HG03097 (cell line): ENCODE measurements around the gene ITPRIP.

ENCODE experiments used
- ATAC-seq: cut with Tn5 transposase; IDR thresholded peaks from one replicate; pipeline ENCODE4 v1.9.1; 2021; ENCODE audit not compliant: unreplicated experiment, low FRiP score

ITPRIP gene, protein sequence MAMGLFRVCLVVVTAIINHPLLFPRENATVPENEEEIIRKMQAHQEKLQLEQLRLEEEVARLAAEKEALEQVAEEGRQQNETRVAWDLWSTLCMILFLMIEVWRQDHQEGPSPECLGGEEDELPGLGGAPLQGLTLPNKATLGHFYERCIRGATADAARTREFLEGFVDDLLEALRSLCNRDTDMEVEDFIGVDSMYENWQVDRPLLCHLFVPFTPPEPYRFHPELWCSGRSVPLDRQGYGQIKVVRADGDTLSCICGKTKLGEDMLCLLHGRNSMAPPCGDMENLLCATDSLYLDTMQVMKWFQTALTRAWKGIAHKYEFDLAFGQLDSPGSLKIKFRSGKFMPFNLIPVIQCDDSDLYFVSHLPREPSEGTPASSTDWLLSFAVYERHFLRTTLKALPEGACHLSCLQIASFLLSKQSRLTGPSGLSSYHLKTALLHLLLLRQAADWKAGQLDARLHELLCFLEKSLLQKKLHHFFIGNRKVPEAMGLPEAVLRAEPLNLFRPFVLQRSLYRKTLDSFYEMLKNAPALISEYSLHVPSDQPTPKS

DNA sequence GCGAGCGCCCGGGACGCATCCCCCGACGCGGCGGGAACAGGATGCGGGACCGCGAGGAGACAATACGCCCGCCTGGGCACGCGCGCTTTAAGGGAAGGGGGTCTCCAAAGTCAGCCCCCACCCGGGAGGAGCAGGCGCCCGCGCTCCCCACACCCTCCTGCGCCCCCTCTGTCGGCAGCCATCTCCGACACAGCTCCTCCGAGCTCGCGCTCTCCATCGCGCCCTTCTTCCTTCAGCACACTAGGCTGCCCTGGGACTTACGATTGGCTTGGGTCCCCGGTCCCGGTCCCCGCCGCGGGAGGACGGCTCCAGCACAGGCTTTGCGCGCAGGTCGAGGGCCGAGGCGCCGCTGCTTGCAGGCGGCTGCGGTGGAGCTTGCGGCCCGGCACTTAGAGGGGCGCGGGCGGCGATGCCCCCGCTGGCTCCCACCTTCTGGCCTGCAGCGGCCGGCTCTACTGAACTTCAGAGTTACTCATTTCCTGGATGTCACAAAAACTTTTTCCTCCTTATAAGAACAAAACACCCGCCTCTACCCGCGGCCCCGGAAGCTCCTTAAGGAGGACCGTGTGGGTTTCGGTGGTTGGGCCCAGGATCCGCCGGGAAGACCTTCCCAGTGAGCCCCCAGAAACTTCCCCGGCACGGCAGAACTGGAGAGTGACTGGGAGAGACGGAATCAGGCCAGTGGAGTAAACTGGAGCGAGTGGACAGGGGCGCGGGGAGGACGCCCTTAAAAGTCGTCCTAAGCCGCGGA, at the start of gene ITPRIP:
Gene ITPRIP, minus strand, starts transcription at position 481 of the 751 bp plus-strand sequence. CDS start 22,414 bp downstream, outside the sequence.
- ATAC-seq = peak; percentile 56

DNA sequence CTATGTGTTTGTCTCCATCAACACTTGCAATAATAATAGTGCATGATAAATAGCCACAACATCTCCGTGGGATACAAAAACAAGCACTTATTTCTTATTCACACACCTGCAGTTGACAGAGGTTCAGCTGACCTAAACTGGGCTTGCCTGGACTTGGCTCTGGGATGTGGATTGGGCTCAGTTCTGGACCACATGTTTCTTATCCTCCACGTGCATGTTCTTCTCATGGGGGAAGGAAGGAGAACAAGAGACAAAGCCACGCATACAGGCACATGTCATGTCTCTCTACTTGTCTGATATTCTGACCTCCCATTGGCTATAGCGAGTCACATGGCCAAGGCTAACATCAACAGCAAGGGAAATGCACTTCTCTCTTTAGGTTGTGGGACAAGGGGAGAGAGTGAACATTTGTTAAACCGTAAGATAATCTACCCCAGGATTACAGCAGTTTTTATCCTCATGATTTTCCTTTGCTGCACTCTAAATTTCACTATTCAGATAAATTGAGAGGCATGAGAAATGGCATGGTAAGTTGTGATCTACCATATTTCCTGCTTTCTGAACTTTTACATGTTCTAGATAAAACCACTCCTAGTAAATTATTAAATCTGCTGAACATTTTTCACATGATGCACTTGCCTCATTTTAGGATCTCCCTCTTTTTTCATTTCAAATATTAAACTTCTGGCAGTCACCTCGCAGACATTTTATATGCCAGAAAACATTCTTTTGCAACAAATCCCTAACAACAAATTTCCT, 49.0 kb upstream of the ITPRIP start:
- peak; percentile 86 for ATAC-seq

DNA sequence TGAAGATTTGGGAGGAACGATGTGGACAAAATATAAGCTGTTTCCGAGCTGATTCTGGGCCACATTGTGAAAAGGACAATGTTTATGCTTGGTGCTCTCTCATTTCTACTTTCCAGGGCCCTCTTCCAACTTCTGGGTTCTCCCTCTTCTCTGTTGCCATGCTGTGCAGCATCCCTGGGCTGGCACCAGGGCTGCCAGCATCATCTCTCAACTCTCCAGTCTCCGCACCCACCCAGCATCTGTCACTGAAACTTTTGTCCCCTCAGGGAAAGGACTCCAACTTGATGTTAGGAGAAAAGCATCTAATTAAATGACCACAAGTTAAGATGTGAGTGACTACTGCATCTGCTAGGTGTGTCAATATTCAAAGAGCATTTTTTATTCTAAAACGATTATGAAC, 42.1 kb upstream of the ITPRIP start:
- no peak for ATAC-seq

DNA sequence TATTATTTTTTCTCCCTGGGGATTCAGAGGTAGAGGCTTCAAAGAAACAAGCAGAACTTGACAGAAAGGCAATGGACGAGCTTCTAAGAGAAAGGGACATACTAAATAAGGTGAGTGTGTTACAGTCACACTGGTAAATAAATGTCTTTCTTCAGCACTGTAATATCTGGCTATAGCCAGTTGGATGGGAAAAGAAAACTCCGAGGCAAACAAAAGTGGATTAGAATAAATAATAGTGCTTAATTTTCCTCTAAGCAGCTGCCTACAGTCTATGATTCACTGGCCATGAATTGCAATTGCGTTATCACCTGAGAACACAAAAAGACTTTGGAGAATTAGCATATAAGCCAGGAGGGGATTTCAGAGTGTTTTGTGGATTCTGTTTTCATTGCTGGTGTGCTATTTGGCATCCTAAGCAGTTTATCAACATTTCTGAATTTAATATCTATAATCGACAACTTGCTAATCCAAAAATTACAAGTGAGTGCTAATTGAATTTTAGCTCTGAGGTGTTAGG, 38.6 kb upstream of the ITPRIP start:
- ATAC-seq = no peak

DNA sequence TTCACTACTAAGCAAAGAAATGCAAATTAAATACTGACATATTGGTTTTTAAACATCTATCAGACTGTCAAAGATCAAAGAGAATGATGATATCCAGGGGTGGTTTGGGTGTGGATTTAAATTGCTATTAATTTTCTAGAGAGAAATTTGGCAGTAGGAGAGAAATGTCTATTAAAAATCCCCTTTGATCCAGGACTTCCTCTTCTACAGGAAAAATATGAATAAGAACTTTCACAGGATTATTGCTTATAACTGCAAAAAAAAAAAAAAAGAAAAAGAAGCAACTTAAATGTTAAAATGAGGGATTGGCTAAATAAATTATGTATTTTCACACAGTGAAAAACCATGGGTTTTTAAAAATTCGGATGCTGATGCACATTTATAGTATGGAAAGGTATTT, 36.3 kb upstream of the ITPRIP start:
- no peak for ATAC-seq

DNA sequence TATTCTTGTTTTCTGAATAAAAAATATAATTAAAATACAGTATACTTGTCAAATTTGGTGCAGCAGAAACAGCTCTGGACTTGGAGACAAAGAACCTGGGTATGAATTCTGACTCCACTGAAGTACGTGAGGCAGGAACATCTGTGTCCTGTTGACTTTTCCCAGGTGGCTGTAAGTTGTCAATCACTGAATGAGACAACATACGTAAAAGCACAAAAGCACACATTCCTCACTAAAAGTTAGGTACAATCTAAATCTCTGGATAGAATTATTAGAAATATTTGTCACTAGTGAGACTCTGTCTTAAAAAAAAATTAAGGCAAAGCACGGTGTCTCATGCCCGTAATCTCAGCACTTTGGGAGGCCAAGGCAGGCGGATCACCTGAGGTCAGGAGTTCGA, 33.5 kb upstream of the ITPRIP start:
- ATAC-seq = no peak

DNA sequence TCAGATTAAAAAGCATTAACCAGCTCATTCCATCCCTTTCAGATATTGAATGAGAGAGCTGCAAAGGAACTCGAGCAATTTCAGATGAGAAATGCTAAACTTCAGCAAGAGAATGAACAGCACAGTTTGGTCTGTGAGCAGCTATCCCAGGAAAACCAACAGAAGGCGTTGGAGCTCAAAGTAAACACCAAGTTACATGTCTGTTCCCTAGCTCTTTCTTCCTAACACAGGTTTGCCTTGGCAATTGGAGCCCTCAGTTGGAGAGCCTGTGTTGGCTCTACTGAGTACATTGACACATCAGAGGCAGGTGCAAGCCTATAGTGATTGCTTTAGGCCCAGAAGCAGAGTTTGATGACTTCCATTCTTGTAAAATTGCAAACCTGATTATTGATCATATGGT, 30.1 kb upstream of the ITPRIP start:
- ATAC-seq = no peak

DNA sequence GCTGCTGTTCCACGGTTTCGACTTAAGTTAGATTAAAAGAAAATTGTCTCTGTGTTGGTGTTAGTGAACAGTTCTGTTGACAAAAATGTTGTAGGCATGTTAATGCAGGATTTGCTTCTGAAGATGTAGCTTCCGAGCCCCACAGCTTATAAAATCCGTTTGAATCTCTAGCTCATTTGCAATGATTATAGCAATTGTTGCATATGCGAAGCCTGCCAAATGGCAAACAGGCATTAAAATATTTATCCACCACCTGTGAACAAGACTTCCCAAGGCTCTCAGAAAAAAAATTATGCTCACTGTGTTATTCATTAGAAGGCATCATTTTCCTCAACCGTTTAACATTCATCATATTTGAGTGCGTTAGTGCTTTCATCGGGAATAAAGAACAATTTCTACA, 29.6 kb upstream of the ITPRIP start:
- no peak for ATAC-seq

DNA sequence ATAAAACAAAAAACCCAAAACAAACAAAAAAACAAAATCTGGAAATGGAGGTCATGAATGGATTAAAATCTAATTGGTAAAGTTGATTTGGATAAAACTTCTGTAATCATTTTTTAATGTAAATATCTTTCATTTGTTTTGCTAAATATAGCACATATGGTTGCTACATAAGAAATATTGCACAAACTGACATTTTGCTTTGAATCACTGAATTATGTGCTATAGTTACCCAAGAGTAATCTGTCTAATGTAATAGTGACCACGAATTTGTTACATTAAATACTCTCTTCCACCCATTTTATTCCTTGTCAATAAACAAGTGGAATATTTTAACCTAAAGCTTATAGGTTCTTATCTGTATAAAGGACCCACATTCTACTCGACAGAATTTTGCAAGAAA, 21.5 kb upstream of the ITPRIP start:
- ATAC-seq = no peak

DNA sequence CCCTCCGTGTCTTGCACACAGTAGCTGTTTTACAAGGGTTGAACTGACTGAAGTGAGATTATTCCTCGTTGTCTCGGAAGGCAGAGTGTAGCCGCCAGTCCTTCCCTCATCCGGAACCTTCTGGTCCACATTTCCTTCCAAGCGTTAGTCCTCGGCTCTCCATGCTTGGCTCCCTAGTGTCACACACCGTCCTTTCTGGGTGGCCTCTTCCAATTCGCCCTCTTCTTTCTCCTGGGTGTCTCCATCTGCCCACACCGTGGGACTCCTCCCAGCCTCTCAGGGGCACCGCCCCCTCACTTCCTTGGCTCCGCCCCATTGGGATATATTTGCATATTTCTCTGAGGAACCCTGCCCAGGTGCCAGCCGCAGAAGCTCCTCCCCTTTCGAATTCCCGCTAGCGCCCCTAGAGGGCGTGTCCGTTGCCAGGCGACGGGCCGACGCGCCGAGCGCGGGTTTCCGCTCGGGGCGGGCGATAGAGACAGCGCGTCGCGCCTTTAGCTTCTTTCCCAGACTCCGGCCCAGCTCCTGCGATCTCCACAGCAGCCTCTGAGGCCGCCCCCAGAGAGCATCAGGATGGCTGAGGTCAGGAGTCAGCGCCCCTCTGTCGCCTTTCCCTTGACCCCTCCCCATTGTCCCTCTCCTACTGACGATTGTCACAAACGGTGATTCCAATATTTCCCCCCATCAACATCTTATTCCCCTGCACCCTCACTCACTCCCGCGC, 15.2 kb upstream of the ITPRIP start, which contains the start of gene CFAP58:
Gene CFAP58, plus strand, starts transcription at position 509 of the 724 bp plus-strand sequence. Its CDS starts 65 bp downstream, at position 574.
- ATAC-seq = peak; percentile 62

DNA sequence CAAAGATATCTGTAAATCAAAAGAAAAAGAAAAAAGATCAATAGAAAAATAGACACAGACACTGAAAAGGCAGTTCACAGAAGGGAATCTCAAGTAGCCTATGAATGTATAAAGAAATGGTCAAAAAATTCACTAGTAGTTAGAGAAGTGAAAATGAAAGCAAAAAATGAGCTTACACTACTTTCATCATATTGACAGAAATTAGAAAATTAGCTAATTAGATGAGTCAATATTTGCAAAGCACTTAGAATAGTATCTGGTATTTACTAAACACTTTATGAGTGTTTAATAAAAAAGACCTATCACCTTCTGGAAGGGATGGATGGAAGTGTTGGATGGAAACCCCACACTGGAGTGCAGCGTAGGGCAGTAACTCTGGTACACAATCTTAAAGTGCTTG, 13.7 kb upstream of the ITPRIP start:
- ATAC-seq = no peak

DNA sequence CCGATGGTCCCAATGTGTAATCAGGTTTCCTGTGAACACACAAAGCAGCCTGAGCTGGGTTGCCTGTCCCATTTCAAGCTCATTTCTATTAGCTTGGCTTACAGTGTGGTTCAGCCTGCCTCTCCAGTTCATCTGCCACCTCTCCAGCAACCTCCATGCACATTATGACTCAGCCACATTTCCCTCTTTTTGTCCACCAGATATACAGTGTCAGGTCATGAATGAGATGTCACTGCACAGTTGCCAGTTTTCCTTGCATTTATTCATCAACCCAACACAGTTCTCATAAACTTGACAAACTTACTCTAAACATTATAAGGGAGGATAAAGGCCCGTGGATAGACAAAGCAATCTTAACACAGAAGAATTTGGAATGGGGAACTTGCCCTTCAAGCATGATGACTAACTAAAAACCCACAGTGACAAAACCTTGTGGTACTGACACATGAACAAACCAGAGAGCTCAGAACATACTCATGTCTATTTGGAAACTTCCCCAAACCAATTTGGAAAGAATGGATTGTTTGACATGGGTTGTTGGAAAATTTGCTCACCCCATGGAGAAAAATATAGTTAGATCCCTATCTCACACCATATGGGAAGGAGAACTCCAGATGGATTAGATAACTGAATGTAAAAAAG, 12.9 kb upstream of the ITPRIP start:
- ATAC-seq = no peak

DNA sequence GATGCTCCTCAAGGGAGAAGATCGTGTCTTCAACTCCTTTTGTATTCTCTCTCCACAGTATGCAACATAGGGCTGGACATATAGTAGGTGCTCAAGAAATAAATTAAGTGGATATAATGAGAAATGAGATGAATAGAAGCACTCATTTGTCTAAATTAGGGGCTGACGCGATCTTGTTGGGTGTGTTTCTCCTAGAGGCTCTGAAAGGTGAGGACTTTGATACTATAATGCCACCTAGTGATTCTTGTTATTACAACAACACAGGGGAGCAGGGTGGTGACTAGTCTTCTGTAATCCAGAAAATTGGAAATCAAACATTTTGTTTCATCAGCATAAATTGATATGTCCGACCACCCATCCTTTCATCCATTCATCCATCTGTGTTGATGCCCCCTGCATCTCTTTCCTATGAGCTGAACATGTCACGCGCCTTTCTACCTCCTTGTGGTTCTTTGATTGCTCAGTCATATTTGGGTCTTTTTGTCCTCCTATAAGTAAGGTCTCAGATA, 11.9 kb upstream of the ITPRIP start:
- peak; percentile 40 for ATAC-seq

DNA sequence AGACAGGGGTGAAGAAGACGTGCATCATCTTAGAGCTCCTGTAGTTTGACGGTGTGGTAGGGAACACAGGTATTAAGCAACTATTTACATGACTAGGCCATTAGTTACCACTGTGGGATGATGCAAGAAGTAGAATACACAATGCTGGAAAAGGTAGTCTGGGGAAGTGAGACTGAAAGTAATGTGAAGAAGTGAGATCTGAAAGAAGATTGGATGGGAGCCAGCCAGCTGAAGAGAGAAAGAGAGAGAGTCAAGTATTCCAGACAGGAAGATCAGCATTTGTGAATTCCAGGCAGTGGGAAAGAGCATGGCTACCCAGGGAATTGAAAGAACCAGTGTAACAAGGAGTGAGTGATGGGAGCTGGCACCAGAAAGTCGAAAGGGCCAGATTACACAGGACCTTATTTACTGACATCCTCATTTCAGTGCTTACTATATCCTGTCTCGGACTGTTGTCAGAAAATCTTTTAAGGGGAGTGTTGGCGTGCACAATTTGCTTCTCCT, 11.4 kb upstream of the ITPRIP start:
- peak; percentile 32 for ATAC-seq

DNA sequence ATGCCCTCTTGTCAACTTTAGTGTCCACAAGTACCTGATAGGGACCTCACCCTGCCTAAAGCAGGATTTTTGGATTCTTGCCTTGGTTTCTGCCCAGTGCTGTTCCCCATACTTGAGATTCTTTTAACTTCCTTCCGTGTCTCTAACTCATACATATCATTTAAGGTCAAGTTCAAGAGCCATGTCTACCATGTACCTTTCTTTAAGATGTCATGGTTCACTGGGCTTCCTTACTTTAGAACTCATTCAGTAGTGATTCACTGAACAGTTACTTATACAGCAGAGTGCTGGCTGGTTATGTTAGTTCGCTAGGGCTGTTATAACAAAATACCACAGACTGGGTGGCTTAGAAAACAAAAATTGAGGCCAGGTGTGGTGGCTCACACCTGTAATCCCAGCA, 10.3 kb upstream of the ITPRIP start:
- ATAC-seq = no peak

DNA sequence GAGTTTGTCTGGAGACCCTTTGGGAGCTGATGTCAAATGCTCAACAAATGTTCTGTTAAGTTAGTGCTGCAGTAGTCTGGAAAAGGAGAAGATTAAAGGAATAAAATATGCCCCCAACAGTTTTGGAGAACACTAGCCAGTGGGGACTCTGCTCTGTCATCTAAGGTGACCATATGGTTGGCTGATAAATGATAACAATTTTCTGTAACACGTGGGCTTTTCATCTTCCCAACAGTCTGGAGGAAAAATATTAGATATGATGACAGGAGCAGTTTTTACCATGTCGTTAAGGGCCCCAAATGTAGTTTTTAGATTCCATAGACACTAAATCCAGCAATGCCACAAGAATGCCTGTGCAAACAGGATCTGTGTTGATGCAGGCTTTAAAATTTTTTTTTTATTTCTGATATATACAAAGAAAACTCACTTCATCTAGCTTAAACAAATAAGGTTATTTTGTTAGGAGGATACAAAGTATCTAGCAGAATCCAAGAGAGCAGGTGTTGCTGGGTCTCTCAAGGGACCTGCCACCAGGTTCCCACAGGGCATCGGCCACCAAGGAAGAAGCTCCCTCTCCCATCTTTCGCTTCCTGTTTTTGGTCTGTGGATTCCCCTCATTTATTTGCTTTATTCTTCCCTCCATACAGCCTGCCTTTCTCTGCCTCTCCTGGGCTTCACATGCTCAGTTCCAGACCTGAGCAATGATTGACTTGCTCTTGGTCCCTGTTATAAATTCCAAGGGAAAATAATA, 9.2 kb upstream of the ITPRIP start:
- ATAC-seq = no peak

DNA sequence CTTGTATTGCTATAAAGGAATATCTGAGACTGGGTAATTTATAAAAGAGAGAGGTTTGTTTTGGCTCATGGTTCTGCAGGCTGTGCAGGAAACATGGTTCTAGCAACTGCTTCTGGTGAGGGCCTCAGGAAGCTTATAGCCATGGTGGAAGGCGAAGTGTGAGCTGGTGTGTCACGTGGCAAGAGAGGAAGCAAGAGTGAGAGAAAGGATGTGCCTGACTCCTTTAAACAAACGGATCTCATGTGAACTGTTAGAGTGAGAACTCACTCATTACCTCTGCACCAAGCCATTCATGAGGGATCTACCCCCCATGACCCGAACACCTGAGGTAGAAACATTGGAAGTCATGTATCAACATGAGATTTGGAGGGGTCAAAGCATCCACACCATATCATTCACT, 7.7 kb upstream of the ITPRIP start:
- no peak for ATAC-seq

DNA sequence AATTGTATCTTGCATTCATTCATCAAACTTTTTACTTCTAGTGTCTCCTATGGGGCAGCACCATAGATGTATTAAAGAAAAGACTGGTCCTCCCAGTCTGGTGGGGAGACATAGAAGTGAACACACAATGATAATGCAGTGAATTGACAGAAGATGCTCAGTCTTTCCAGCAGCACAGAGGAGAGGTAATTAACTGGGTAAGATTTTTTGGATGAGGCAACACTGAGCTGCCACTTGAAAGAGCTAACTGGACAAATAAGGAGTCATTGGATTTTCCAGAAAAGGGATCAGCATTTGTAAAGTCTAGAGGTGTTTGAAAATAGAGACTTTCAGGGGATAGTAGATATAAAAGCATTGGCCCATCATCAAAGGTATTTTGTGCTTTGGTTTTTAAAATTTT, 7.2 kb upstream of the ITPRIP start:
- ATAC-seq = no peak
